NCI-H1105 treated with DMSO at 0.1 percent for 48 hours (cell line): ENCODE measurements around the gene GOLGA7B.
"Not testable (repeated sequence)": the region's sequence is repeated elsewhere in the genome, so short reads cannot be mapped to it uniquely, and the experiment has no call there.

Source experiments
- DNase-seq: peaks from one replicate; lab custom pipeline; 2025; lab: John Stamatoyannopoulos, UW

Gene GOLGA7B

DNA sequence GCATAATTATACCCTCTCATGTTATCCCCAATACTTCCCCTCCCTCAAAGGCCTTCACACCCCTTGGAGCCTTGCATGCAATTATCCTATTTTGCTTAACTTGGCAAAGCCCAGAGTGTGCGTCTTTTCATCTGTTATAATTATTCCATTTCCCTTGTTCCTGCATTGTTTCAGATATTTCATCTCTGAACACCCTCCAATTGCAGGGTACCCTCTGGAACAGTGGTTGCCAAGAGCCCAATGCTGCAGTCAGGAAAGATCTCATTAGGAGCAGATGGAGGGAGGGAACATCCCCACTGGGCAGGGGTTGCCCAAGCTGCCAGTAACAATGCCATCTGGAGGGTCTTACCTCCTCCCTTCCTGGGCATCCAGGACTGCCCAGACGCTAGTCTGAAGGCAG lies 18.4 kb upstream of the GOLGA7B start:
- no peak for DNase-seq

DNA sequence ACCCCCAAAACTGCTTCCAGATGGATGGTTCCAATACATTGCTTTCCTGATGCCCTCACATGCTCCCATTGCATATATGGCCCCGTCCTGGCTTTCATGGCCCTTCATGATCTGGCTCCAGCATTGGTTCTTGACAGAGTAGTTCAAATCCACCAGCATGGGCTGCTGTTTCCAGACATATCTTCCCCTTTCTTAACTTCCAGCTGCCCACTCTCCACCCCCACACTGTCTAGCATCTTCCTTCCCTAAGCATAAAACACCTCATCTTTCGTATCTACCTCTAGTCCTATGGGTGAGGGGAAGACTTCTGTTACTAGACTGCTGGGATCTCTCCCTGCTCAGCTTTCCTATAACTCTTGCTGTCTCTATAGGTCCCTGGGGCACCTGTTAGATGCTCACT lies 13.2 kb upstream of the GOLGA7B start:
- no peak for DNase-seq

DNA sequence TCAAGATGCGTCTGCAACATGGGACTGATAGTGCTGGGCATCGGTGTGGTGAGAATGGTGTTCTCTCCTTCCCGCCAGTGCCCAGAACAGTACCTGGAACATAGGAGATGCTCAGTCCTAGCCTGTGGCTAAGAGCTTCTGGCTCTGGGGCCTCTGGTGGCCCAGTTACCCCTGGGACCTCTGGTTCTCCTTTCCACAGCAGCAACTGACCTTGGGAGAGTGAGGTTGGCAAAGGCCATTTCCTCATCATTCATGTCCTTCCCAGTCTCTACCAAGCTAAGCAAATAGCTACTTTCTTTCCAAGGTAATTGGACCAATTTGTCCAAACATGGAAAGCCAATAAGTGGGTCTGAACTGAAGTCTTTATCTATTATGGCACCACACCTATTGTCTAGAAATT lies 11.6 kb upstream of the GOLGA7B start:
- DNase-seq = no peak

DNA sequence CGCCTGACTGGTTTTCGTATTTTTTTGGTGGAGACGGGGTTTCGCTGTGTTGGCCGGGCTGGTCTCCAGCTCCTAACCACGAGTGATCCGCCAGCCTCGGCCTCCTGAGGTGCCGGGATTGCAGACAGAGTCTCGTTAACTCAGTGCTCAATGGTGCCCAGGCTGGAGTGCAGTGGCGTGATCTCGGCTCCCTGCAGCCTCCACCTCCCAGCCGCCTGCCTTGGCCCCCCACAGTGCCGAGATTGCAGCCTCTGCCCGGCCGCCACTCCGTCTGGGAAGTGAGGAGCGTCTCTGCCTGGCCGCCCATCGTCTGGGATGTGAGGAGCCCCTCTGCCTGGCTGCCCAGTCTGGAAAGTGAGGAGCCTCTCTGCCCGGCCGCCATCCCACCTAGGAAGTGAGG lies 8.5 kb upstream of the GOLGA7B start:
- DNase-seq = not testable (repeated sequence)

DNA sequence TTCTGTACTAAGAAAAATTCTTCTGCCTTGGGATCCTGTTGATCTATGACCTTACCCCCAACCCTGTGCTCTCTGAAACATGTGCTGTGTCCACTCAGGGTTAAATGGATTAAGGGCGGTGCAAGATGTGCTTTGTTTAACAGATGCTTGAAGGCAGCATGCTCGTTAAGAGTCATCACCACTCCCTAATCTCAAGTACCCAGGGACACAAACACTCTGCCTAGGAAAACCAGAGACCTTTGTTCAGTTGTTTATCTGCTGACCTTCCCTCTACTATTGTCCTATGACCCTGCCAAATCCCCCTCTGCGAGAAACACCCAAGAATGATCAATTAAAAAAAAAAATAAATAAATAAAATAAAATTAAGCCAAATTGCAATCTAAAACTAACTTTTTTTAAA lies 7.5 kb upstream of the GOLGA7B start:
- DNase-seq = not testable (repeated sequence)

DNA sequence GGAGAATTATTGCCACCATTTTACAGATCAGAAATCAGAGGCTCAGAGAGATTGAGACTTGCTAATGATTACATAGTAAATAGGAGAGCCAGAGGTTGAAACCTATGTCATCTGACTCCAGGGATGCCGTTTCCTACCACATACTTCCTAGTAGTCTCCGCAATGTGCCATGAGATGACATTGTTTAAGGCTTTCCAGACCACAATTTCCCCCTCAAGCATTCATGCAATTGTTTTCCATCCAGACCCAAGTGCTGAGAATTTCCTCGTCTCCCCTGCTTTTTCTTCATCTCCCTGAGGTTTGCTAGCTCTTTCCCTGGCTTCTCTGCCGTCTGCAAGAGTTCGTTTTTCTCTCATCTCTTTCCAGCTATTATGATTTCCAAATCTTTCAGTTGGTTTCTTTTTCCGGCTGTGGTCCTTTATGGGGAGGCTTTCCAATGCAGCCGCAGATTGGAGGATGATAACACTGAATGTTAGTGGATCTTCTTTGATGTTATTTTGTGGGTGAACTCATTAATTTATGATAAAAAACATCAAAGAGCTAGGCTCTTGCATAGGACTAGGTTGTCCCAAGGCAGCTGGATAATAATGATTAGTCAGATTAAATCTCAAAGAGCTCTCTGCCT lies 6.9 kb upstream of the GOLGA7B start:
- DNase-seq = no peak

DNA sequence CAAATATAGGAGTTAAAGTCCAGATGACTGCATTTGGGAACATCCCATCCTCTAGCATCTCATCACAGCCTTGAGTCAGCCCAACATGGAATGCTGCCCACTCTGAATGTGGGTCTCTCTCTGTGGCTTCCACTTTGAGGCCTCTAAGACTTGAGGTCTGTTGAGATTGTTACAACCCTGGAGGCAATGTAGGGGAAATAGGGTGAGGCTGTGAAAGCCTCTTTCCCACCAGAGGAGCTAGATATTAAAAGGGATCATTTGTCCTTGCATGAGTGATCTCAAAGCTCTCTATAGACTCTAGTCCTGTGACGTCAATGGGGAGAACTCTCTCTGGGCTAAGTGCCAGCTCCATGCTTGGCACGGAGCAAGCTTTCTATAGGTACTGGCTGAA lies 6.4 kb upstream of the GOLGA7B start:
- DNase-seq = peak; percentile 40

DNA sequence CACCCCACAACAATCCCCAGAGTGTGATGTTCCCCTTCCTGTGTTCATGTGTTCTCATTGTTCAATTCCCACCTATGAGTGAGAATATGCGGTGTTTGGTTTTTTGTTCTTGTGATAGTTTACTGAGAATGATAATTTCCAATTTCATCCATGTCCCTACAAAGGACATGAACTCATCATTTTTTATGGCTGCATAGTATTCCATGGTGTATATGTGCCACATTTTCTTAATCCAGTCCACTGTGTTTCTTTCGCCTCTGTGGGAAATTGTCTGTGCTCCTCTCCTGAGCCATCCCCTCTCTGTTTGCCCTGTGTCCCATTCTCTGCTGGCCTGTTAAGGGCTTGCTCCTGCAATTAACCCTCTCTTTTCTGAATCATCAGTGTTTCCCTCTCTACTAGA lies 5.7 kb upstream of the GOLGA7B start:
- DNase-seq = not testable (repeated sequence)

DNA sequence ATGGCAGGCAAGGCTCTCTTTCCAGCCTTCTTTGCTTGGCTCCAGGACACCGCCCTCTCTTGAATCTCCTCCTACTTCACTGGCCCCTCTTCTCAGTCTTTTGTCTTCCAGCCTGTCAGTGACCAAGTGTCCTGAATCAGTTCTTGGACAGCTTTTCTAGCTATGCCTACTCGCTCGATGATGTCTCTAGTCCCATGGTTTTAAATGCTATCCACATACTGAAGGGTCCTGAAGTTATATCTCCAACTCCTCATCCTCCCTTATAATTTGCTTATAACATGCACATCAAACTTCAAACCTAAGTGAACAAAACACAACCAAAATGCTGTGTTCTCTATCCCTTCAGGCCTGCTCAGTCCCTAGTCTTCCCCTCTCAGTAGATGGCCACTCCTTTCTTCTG lies 5.0 kb upstream of the GOLGA7B start:
- DNase-seq = no peak

DNA sequence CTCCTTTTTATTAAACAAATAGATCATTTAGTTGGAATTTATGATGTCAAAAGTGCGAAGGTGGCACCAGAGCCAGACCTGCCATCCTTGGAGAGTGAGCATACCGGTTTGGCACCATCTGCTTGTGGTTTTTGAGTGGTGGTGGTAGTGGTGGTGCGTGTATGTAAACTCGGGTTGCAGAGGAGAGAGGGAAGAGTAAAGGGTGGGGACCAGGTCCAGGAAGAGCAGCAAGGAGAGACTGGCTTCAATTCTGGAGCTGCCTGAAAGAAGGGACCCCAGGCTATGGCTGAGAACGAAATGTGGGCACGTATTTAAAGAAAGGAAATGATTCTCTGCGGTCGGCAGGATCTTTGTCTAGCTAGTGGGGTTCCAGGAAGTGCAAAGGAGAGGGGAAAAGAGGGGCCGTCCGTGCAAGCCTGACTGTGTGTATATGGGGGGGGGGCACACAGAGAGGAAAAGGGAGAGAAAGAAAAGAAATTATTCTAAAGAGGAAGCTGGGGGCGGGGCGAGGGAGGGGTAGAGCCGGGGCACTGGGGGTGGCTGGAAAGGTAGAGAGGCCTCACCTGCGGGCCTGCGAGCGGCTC lies 448 bp upstream of the GOLGA7B start:
- DNase-seq = peak; percentile 82

DNA sequence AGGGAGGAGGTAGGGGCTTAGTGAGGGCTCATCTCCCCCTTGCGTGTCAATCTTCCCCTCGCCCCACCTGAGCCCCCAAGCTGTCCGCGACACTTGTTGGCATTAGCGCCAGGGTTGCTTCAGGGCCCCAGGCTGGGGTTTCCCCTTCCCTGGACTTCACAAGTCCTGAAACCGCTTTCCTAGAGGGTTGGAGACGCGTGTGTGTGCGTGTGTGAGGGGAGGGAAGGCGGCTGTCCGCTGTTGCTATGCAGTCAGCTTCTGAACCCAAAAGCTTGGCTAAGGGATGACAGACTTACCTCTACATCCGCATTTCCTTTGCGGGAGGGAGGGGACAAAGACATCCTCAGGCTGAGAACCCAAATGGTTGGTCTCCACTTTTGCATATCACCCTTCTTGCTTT lies 803 bp downstream of the GOLGA7B start:
- DNase-seq = peak; percentile 4

DNA sequence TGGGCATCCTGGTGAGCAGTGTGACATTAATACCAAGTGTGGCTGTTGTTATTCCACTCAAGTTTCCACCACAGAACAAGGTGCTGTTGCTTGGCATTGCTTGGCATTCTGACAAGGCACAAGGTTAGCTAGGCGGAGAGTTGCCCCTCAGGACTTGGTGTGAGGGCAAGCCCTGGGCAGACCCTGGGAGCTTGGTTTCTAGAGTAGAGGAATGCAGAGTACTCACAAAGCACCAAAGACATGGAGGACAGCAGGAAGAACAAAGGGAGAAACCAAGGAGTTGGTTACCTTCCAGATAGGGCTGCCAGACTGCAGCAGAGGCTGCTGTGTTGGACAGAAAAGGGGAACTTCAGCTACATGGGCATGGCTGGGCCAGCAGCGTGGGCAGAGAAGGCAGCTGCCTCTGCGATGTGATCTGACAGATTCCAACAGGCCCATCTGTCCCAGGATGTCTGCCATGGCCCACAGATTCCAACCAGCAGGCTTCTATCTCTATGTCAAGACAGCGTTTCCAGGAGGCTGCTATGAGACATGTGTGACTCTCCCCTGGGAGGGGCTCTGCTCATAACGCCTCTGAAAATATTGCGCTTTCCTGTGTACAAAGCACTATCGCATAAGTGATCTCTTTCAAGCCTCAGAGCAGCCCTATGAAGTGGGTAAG lies 1.8 kb downstream of the GOLGA7B start:
- DNase-seq = no peak

DNA sequence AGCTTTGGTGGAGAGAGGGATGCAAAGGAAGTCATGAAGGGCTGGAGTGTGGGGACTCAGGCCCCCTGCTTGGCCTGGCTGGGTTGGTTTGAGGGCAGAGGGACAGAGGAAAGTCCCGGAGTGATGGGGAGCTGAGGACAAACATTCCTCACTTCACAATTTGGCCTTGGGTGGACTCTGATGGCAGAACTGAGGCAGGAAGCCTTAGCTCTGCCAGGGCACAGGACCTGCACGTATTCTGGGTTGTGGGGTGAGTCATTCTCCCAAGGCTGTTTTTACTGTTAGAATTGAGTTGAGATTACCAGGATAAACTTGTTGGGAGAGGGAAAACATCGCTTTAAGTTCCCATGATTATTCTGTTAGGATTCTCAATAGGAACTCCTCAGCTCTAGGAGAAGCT lies 2.6 kb downstream of the GOLGA7B start:
- no peak for DNase-seq

DNA sequence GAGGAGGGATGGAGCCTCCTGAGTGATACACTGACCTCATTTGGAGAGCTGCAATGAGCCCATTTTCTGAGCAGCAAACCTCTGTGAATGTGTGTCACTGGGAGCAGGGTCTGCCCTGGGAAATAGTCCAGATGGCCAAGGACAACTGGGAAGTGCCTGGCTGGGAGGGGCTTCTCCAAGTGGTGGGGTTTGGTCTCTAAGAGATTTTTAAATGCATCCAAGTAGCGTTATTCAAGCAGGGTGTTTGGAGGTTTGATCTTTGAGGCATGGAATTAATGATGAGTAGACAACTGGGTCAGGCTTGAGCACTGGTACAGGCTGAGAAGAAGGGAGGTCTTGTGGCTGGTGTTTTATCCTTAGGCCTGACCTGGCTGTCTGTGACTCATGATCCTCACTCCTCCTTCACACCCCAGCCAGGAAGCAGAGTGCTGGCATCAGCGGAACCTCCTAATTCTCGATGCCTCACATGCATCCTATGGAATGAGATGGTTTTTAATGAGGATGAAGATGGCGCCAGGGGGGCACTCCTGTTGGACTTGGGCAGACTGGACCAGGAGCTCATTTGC lies 3.3 kb downstream of the GOLGA7B start:
- no peak for DNase-seq

DNA sequence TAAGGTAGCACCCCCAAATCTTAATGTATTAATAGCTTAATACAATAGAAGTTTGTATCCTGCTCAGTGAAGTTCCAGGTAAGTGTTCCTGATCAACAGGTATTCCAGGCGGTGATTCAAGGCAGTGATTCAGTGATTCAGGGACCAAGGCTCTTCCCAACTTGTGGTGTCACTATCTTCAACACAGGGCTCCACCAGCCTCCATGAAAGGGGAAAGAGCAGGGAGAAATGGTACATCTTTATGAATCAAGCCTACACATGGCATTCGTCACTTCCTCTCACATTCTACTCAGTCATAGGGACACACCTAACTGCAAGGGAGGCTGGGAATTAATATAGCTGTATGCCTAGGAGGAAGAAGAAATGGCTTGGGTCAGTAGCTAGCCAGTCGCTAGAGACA lies 5.1 kb downstream of the GOLGA7B start:
- no peak for DNase-seq

DNA sequence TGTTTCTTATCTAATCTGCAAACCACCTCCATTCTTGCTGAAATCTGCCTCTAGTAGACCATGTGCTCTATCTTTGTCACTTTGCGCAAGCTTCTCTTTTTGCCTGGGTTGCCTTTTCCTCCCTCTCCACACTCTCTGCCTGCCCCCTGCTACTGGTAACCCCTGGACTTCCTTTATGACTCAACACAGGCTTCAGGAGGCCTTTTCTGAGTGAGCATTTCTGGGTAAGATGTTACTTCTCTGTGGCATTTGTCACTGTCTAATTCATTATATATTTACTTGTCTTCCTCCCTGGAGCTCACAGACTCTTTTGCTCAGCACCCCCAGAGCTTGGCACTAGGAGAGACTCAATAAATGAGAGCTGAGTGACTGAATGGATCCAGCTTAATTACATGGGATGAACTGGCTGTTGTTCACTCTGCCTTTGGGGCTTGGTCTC lies 8.4 kb downstream of the GOLGA7B start:
- DNase-seq = no peak

DNA sequence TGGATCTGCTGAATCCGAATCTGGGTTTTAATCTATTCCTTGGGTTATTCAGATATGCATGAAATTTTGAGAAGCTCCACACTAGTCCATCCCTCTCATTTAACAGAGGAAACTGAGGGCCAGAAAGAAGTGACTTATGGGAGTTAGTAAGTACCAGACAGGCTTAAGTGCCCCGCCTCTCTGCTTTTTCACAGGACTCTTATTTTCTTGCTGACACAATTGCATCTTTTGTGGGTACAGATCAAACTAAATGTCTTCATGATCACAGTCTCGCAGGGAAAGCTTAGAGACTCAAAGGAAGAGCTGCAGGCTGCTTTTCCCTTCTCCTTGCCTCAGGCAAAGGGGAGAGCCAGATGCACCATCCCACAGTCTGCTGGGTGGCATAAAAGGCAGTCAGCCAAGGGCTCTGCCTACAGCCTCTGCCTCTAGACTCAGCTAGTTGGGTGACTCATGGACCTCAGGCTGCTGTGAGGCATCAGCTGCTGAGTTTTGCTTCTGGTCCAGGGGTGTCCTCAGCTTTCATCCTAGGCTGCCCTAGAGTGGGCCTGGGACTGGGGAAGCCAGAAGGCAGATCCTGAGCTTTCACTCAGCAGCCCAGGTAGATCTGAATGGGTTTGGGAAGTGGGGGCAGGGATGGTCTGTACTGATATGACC lies 11.6 kb downstream of the GOLGA7B start:
- no peak for DNase-seq

DNA sequence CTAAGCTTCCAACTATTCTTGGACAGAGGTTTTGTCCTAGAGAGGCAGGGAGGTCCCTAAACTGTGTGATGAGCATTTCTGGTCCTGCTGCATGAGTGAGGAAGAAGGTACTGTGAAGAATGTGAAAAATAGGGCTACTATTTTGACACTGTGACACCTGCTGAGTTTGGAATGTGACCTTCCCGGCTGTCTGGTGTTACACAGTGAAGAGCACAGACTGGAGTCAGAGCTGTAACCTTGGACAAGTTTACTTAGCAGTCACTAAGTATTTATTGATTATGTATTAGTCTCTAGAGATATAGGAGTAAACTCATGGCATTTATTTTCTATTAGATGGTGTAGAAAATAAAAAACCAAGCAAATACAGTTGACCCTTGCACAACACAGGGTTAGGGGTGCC lies 12.3 kb downstream of the GOLGA7B start:
- no peak for DNase-seq

DNA sequence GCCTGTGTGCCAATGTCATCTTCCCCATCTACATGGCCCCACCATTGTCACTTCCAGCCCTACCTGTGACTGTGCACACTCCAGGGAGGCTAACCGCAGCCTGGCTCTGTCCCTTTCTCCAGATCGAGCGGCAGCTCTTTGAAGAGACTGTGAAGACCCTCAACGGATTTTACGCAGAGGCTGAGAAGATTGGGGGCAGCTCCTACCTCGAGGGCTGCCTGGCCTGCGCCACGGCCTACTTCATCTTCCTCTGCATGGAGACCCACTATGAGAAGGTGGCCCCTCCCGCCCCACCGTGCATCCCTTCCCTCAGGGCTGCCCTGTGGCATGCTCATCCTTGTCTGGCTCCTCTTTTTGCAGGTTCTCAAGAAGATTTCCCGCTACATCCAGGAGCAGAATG lies 14.2 kb downstream of the GOLGA7B start:
- DNase-seq = no peak

DNA sequence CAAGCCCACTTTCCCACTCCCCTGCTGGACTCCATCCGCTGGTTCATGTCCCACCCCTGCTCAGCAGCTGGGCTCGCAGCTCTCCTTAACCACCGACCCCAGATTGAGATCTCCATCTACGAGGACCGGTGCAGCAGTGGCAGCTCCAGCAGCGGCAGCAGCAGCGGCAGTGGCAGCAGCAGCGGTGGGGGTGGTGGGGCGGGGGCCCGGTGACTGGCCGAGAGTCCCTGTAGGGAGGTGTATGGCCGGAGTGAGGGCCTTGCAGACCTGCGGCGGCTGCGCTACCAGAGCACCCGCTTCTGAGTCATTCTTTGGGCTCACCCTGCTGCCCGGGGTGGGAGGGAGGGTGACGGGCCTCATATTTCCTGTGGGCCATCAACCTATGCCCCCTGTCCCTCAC lies 15.8 kb downstream of the GOLGA7B start:
- no peak for DNase-seq

DNA sequence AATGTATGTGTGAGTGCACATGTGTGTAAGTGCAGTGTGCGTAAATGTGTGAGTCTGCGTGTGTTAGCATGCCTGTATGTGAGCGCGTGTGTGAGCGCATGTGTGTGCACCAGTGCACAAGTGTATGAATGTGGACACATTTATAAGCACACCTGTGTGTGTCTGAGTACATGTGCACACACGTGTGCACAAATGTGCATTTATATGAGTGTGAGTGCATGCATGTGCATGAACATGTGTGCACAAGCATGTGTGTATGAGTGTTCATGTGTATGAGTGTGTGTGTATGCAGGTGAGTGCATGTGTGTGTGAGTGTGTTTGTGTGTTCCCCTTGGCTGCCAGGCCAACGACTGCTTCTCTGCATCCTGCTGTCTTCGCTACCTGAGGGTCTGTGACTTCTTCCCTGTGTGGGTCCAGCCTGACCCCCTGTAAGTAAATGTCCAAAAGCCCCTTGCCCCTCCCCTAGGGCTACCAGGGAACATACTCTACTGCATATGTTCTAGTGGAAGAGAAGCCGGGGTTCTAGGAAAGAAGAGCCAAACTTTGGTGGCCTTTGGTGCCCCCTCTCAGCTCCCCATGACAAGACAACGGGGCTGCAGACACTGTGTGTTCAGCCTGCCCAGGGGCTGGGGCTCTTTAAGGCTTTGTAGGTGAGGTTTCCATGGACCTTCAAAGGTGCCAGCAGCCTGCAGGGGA lies 17.0 kb downstream of the GOLGA7B start:
- DNase-seq = no peak

DNA sequence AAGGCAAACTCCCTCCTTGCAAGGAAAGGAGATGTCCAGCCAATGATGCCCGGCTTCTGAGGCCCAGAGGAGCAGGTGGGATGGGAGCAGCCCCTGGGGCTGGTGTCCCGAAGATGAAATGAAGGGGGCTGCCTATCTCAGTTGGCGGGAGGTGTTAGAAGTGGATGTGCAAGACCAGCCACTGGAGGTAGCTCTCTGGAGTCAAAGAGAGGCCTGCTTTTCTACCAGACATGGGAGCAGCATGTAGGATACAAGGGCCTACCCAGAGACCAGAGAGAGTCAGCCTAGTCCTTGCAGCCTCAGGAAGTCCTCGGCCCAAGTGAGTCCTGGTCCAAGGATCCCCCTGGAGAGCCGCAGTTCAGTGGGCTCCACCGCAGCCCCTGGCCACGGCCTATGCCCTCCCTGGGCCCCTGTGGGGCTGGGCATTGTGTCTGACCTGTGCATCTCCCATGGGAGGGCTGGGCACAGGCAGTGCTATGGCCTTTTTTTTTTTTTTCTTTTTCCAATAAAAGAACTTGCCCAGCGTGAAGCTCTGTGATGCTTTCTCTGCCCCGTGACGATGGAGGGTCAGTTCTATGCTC lies 17.7 kb downstream of the GOLGA7B start:
- no peak for DNase-seq
